Mononuclear cell (primary cell): ENCODE measurements around the gene CMSS1. TPM values are rescaled to one million over a fixed set of nuclear protein-coding genes. Genes with fewer than 3 reads are reported as not detected.

ENCODE experiments used
- H3K27me3 ChIP-seq: 2 replicates; pipeline ENCODE4 v1.6.0; 2011; ENCODE audit warnings: low read length, control low read depth; ENCODE audit not compliant: insufficient read depth
- H3K4me1 ChIP-seq: 2 replicates; pipeline ENCODE4 v1.5.1; 2011; ENCODE audit warnings: mild to moderate bottlenecking, low read length, control low read depth; ENCODE audit not compliant: insufficient read depth
- H3K4me3 ChIP-seq: 2 replicates; pipeline ENCODE4 v1.5.1; 2011; ENCODE audit warnings: mild to moderate bottlenecking, low read length, moderate library complexity
- H3K9me3 ChIP-seq: 2 replicates; pipeline ENCODE4 v1.5.1; 2011; ENCODE audit warnings: low read depth, mild to moderate bottlenecking, control low read depth, low read length
- total RNA-seq: library from RNA; depleted of rRNA; stranded (reverse); fragments of >200 nt; gene quantifications from one replicate; pipeline ENCODE4 v1.2.3, GENCODE V29; 2012

The CMSS1 gene
- total RNA-seq, 1 donor: 4.6 TPM

GRCh38 chr3:100144255-100144866 is 326.7 kb downstream of the CMSS1 start:
- no peak overlapping the region for H3K4me3 ChIP-seq
- no peaks in the 10 kb centered on the region for H3K4me1 ChIP-seq
- peaks cover 10% of the 10 kb centered on the region for H3K9me3 ChIP-seq
- H3K27me3 ChIP-seq: no peaks in the 10 kb centered on the region

GRCh38 chr3:100149130-100149529 is 331.5 kb downstream of the CMSS1 start:
- Histone ChIP-seq H3K27me3 (no peaks in the 10 kb centered on the region), H3K4me1 (no peaks in the 10 kb centered on the region), H3K9me3 (no peaks in the 10 kb centered on the region), H3K4me3 (no peak overlapping the region)

GRCh38 chr3:100149713-100150415 is 332.2 kb downstream of the CMSS1 start:
- Histone ChIP-seq H3K9me3 (no peaks in the 10 kb centered on the region), H3K27me3 (no peaks in the 10 kb centered on the region), H3K4me3 (no peak overlapping the region), H3K4me1 (no peaks in the 10 kb centered on the region)

- no peak overlapping the region for H3K4me3 ChIP-seq
- no peaks in the 10 kb centered on the region for H3K27me3 ChIP-seq
- H3K4me1 ChIP-seq: no peaks in the 10 kb centered on the region
- peaks cover 5% of the 10 kb centered on the region for H3K9me3 ChIP-seq
Observed at GRCh38 chr3:100150473-100150872, 332.8 kb downstream of the CMSS1 start.

- Histone ChIP-seq H3K4me1 (no peaks in the 10 kb centered on the region), H3K27me3 (no peaks in the 10 kb centered on the region), H3K9me3 (peaks cover 10% of the 10 kb centered on the region), H3K4me3 (no peak overlapping the region)
Observed at GRCh38 chr3:100151024-100151707, 333.5 kb downstream of the CMSS1 start.

GRCh38 chr3:100154171-100154570 is 336.5 kb downstream of the CMSS1 start:
- H3K4me1 ChIP-seq: no peaks in the 10 kb centered on the region
- no peak overlapping the region for H3K4me3 ChIP-seq
- H3K9me3 ChIP-seq: peaks cover 10% of the 10 kb centered on the region
- no peaks in the 10 kb centered on the region for H3K27me3 ChIP-seq

- H3K4me1 ChIP-seq: no peaks in the 10 kb centered on the region
Observed at GRCh38 chr3:100155128-100155527, 337.5 kb downstream of the CMSS1 start.

GRCh38 chr3:100155590-100155989 is 337.9 kb downstream of the CMSS1 start:
- Histone ChIP-seq H3K4me1 (no peaks in the 10 kb centered on the region), H3K27me3 (no peaks in the 10 kb centered on the region), H3K4me3 (no peak overlapping the region), H3K9me3 (peaks cover 10% of the 10 kb centered on the region)

More at GRCh38 chr3:100155128-100155527, 337.5 kb downstream of the CMSS1 start:
- no peak overlapping the region for H3K4me3 ChIP-seq
- H3K9me3 ChIP-seq: peaks cover 10% of the 10 kb centered on the region
- H3K27me3 ChIP-seq: no peaks in the 10 kb centered on the region

GRCh38 chr3:100157685-100158084 is 340.0 kb downstream of the CMSS1 start:
- peaks cover 10% of the 10 kb centered on the region for H3K9me3 ChIP-seq
- H3K27me3 ChIP-seq: no peaks in the 10 kb centered on the region
- no peaks in the 10 kb centered on the region for H3K4me1 ChIP-seq
- no peak overlapping the region for H3K4me3 ChIP-seq

- Histone ChIP-seq H3K27me3 (no peaks in the 10 kb centered on the region), H3K4me3 (no peak overlapping the region), H3K9me3 (peaks cover 10% of the 10 kb centered on the region), H3K4me1 (no peaks in the 10 kb centered on the region)
Observed at GRCh38 chr3:100158918-100159330, 341.3 kb downstream of the CMSS1 start.

- H3K4me1 ChIP-seq: no peaks in the 10 kb centered on the region
- H3K4me3 ChIP-seq: no peak overlapping the region
- peaks cover 10% of the 10 kb centered on the region for H3K9me3 ChIP-seq
- no peaks in the 10 kb centered on the region for H3K27me3 ChIP-seq
Observed at GRCh38 chr3:100159331-100160153, 341.9 kb downstream of the CMSS1 start.

GRCh38 chr3:100160521-100160920 is 342.9 kb downstream of the CMSS1 start:
- no peaks in the 10 kb centered on the region for H3K4me1 ChIP-seq
- H3K9me3 ChIP-seq: peaks cover 4% of the 10 kb centered on the region
- H3K4me3 ChIP-seq: no peak overlapping the region
- no peaks in the 10 kb centered on the region for H3K27me3 ChIP-seq

- Histone ChIP-seq H3K4me1 (no peaks in the 10 kb centered on the region), H3K27me3 (no peaks in the 10 kb centered on the region), H3K9me3 (no peaks in the 10 kb centered on the region), H3K4me3 (no peak overlapping the region)
Observed at GRCh38 chr3:100163787-100164186, 346.1 kb downstream of the CMSS1 start.

- Histone ChIP-seq H3K9me3 (no peaks in the 10 kb centered on the region), H3K4me3 (no peak overlapping the region), H3K27me3 (no peaks in the 10 kb centered on the region), H3K4me1 (no peaks in the 10 kb centered on the region)
Observed at GRCh38 chr3:100164743-100165142, 347.1 kb downstream of the CMSS1 start.
